NK-92 treated with Interleukin-12 subunit alpha and Interleukin-12 subunit beta, amount 100 ng/mL, for 24 hours (cell line): ENCODE results near the gene NFAT5.
"Not testable (repeated sequence)": the region's sequence is repeated elsewhere in the genome, so short reads cannot be mapped to it uniquely, and the experiment has no call there.

Source experiments
- DNase-seq: peaks from one replicate; lab custom pipeline; 2025; lab: John Stamatoyannopoulos, UW

Gene NFAT5

GRCh38 chr16:69565671-69566239 lies at the start of gene NFAT5:
Gene NFAT5 (plus strand): TSS chr16:69565966. CDS start chr16:69566302, 336 bp downstream.
- DNase-seq, result peak; percentile 76

- DNase-seq, result not testable (repeated sequence)
Measured at GRCh38 chr16:69517914-69518313, 47.9 kb upstream of the NFAT5 start.

- DNase-seq, result no peak
Measured at GRCh38 chr16:69520413-69520799, 45.4 kb upstream of the NFAT5 start.

GRCh38 chr16:69520800-69521602 lies 44.8 kb upstream of the NFAT5 start:
- no peak for DNase-seq

GRCh38 chr16:69522041-69522578 lies 43.7 kb upstream of the NFAT5 start:
- no peak for DNase-seq

- no peak for DNase-seq
Measured at GRCh38 chr16:69522732-69523404, 42.9 kb upstream of the NFAT5 start.

- no peak for DNase-seq
Measured at GRCh38 chr16:69523566-69524305, 42.0 kb upstream of the NFAT5 start.

GRCh38 chr16:69526831-69527655 lies 38.7 kb upstream of the NFAT5 start:
- no peak for DNase-seq

GRCh38 chr16:69531988-69532387 lies 33.8 kb upstream of the NFAT5 start:
- DNase-seq, result no peak

GRCh38 chr16:69532641-69533455 lies 32.9 kb upstream of the NFAT5 start:
- DNase-seq, result no peak

GRCh38 chr16:69534720-69535119 lies 31.0 kb upstream of the NFAT5 start:
- no peak for DNase-seq

GRCh38 chr16:69535123-69536050 lies 30.4 kb upstream of the NFAT5 start:
- no peak for DNase-seq

GRCh38 chr16:69537706-69538080 lies 28.1 kb upstream of the NFAT5 start:
- DNase-seq, result no peak

GRCh38 chr16:69538808-69539207 lies 27.0 kb upstream of the NFAT5 start:
- DNase-seq, result no peak

GRCh38 chr16:69542974-69543373 lies 22.8 kb upstream of the NFAT5 start:
- DNase-seq, result no peak

GRCh38 chr16:69544088-69544487 lies 21.7 kb upstream of the NFAT5 start:
- no peak for DNase-seq

- DNase-seq, result not testable (repeated sequence)
Measured at GRCh38 chr16:69546663-69547062, 19.1 kb upstream of the NFAT5 start.

GRCh38 chr16:69553332-69553731 lies 12.4 kb upstream of the NFAT5 start:
- DNase-seq, result no peak

GRCh38 chr16:69554495-69554894 lies 11.3 kb upstream of the NFAT5 start:
- DNase-seq, result no peak
